WERI-Rb-1 (cell line): ENCODE data around the gene SDC3.

Source experiments
- DNase-seq: peaks from one replicate; pipeline ENCODE4 v3.0.0-alpha.2; 2020
- H3K27ac ChIP-seq: fragments of 250-450 bp; sonication (Bioruptor Pico); 2 replicates; pipeline ENCODE4 v1.5.1; 2020; ENCODE audit warnings: mild to moderate bottlenecking, moderate library complexity
- H3K27me3 ChIP-seq: fragments of 250-450 bp; sonication (Bioruptor Pico); 2 replicates; pipeline ENCODE4 v1.5.1; 2021; ENCODE audit warnings: mild to moderate bottlenecking, low read depth, moderate library complexity; ENCODE audit not compliant: insufficient read depth, severe bottlenecking
- H3K36me3 ChIP-seq: fragments of 250-450 bp; sonication (Bioruptor Pico); 2 replicates; pipeline ENCODE4 v1.5.1; 2020; ENCODE audit warnings: mild to moderate bottlenecking, moderate library complexity
- H3K4me3 ChIP-seq: 2 replicates; pipeline ENCODE4 v1.5.1; 2011; ENCODE audit warnings: low read depth, mild to moderate bottlenecking, control low read depth, low read length
- H3K9me3 ChIP-seq: fragments of 250-450 bp; sonication (Bioruptor Pico); 2 replicates; pipeline ENCODE4 v1.5.1; 2021; ENCODE audit warnings: mild to moderate bottlenecking, moderate library complexity; ENCODE audit not compliant: severe bottlenecking
- TF ChIP-seq, protein P1 (sequence below): IDR thresholded peaks from 2 replicates; pipeline ENCODE4 v1.5.1; 2011; ENCODE audit warnings: low read depth, mild to moderate bottlenecking, control low read depth, inconsistent platforms, low read length

SDC3 gene

DNA sequence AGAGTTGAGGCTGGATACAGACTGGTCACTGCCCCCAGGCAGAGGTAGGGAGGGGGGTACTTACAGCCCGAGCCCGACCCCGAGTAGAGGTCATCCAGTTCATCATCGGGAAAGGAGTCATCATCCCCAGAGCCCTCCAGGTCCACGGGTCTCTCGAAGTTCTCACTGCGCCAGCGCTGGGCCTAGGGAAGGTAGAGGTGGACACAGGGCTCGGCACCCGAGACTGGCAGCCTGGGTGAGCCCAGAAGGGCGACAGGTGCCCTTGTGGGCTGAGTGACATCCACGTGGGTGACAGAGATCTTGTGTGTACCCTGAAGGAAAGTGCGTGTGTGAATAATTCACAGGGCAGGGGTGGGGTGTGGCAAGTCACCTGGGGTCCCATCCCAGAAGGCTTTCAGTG, 30.0 kb downstream of the SDC3 start:
- no peak for DNase-seq
- no peaks in the 10 kb centered on the region for H3K27me3 ChIP-seq
- H3K27ac ChIP-seq = no peak overlapping the region
- TF ChIP-seq, protein P1, sequence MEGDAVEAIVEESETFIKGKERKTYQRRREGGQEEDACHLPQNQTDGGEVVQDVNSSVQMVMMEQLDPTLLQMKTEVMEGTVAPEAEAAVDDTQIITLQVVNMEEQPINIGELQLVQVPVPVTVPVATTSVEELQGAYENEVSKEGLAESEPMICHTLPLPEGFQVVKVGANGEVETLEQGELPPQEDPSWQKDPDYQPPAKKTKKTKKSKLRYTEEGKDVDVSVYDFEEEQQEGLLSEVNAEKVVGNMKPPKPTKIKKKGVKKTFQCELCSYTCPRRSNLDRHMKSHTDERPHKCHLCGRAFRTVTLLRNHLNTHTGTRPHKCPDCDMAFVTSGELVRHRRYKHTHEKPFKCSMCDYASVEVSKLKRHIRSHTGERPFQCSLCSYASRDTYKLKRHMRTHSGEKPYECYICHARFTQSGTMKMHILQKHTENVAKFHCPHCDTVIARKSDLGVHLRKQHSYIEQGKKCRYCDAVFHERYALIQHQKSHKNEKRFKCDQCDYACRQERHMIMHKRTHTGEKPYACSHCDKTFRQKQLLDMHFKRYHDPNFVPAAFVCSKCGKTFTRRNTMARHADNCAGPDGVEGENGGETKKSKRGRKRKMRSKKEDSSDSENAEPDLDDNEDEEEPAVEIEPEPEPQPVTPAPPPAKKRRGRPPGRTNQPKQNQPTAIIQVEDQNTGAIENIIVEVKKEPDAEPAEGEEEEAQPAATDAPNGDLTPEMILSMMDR = no peak
- no peak overlapping the region for H3K4me3 ChIP-seq
- H3K36me3 ChIP-seq = peaks cover 4% of the 10 kb centered on the region
- no peaks in the 10 kb centered on the region for H3K9me3 ChIP-seq

DNA sequence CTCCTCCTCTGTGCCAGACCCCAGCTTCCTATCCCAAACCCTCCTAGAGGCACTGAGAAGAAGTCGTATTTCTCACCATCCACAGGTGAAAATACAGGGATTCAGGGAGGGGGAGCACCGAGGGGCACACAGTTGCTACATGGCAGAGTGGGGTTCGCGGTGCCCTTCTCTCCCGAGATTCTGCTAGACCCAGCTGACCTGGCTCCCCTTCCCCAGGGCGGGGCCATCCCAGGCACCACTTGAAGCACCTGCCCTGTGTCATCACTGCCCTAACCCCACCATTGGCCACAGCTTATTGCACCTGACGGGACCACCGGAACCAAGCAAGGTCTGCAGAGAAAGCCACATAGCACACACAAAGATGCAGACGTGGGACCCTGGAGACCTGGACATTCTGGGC, 30.5 kb downstream of the SDC3 start:
- TF ChIP-seq, protein P1 = no peak
- Histone ChIP-seq H3K9me3 (peaks cover 3% of the 10 kb centered on the region), H3K27ac (no peak overlapping the region), H3K27me3 (no peaks in the 10 kb centered on the region), H3K4me3 (no peak overlapping the region), H3K36me3 (peaks cover 9% of the 10 kb centered on the region)
- no peak for DNase-seq

DNA sequence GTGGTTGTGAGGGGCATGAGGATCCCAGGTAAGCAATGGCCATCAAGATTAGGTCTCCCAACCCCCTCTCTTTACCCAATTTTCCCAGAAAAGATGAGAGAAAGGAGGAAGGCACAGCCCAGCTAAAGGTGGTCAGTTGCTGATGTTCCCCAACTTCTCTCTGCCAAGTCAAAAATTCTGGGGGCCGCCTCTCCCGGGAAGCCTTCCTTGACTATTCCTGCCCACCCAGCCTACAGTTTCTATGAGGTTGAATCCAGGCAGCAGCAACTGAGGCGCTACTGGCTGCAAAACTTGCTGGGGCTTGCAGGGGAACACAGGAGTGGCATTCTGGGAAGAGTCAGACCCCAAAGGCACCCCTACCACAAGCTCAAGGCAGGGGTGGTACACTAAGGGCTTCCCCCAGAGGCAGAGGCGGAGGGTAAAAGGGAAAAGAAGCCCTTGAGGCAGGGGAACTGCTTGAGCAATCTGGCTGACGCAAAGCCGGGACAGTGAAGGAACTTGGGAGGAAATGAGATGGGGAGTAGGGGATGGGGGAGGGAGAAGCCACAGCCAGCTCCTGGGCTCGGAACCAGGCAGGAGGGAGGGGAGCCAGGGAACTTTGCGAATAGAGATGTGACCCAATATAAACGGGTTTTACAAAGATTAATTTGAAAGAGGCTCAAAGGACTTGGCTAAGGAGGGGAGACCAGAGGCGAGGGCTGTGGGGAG, 31.2 kb downstream of the SDC3 start:
- Histone ChIP-seq H3K27ac (no peak overlapping the region), H3K9me3 (peaks cover 8% of the 10 kb centered on the region), H3K36me3 (peaks cover 16% of the 10 kb centered on the region), H3K27me3 (no peaks in the 10 kb centered on the region), H3K4me3 (no peak overlapping the region)
- DNase-seq = no peak
- TF ChIP-seq, protein P1 = no peak

DNA sequence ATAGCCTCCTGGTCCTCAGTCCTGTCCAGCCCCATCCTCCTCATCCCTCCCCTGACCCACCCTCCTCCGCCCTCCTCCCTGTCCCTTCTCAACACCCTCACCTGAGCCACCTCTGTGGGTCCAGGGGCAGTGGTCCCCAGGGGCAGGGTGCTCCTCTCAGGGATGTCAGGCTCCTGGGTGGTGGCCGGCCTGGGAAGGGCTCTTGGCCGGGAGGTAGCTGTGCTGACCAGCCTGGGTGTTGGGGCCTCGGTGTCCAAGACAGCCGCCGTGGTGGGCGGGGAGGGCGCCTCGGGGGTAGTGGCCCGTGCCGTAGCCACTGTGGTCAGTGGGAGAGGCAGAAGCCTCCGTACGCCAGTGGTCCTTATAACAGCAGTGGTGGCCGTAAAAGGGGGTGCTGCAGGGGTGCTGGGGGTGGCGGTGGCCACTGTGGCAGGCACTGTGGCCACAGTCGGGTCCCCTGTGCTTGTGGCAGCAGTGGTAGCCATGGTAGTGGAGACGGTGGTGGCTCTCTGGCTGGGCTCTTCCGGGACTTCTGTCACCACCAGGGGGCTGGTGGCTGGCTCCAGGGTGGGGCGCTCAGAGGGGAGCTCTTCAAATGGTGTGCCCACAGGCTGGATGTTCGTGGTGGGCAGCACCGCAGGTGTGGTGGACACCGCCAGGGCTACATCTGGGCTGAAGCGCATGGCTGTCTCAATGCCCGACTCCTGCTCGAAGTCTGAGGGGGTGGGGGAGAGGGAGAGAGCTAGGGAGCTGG, 31.9 kb downstream of the SDC3 start:
- no peak for DNase-seq
- Histone ChIP-seq H3K27ac (no peak overlapping the region), H3K36me3 (peaks cover 23% of the 10 kb centered on the region), H3K27me3 (no peaks in the 10 kb centered on the region), H3K9me3 (peaks cover 10% of the 10 kb centered on the region), H3K4me3 (no peak overlapping the region)
- TF ChIP-seq, protein P1 = no peak; the same call in 1 of the 2 replicates

DNA sequence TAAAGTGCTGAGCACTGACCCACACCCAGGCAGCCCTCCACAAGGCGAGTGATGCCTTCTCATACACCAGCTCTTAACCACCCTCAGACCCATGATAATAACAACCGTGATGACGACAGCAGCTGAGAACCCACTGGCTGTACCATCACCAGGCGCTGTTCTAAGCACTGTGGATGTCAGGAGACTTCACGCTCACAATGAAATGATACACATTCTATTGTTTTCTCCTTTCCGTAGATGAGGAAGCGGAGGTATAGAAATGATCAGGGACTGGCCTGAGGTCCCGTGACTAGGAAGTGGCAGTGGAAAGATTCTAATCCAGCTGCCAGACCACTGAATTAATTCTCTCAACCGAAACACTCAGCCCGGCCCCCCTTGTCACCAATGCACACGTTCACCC, 32.6 kb downstream of the SDC3 start:
- peaks cover 23% of the 10 kb centered on the region for H3K36me3 ChIP-seq
- H3K27me3 ChIP-seq = no peaks in the 10 kb centered on the region
- H3K9me3 ChIP-seq = peaks cover 10% of the 10 kb centered on the region
- H3K27ac ChIP-seq = no peak overlapping the region
- no peak for DNase-seq
- H3K4me3 ChIP-seq = no peak overlapping the region
- TF ChIP-seq, protein P1 = no peak
